Neuronal stem cell (in vitro differentiated cells): Measurements from ENCODE around the gene MAGT1.
"Not testable (repeated sequence)": the region's sequence is repeated elsewhere in the genome, so short reads cannot be mapped to it uniquely, and the experiment has no call there.

Source experiments
- DNase-seq: peaks from one replicate; pipeline ENCODE4 v3.0.0-alpha.2; 2013; ENCODE audit warnings: low spot score
- H2AFZ ChIP-seq: one replicate; pipeline ENCODE4 v1.6.1; 2013; ENCODE audit warnings: mild to moderate bottlenecking, low read length, inconsistent platforms
- H2AK5ac ChIP-seq: 2 replicates; pipeline ENCODE4 v1.6.1; 2013; ENCODE audit warnings: low read depth, mild to moderate bottlenecking, inconsistent platforms, low read length, moderate library complexity, mixed read lengths
- H2BK120ac ChIP-seq: 2 replicates; pipeline ENCODE4 v1.6.1; 2013; ENCODE audit warnings: low read depth, mild to moderate bottlenecking, inconsistent platforms, low read length, moderate library complexity, mixed read lengths
- H2BK12ac ChIP-seq: one replicate; pipeline ENCODE4 v1.6.1; 2013; ENCODE audit warnings: low read length, inconsistent platforms
- H2BK15ac ChIP-seq: 2 replicates; pipeline ENCODE4 v1.6.1; 2013; ENCODE audit warnings: mild to moderate bottlenecking, low read length, inconsistent platforms, mixed read lengths
- H2BK5ac ChIP-seq: one replicate; pipeline ENCODE4 v1.6.1; 2013; ENCODE audit warnings: inconsistent platforms, mild to moderate bottlenecking, low read length, moderate library complexity
- H3K14ac ChIP-seq: one replicate; pipeline ENCODE4 v1.6.1; 2013; ENCODE audit warnings: low read length, inconsistent platforms
- H3K18ac ChIP-seq: 2 replicates; pipeline ENCODE4 v1.6.1; 2013; ENCODE audit warnings: low read length, inconsistent platforms
- H3K23ac ChIP-seq: 2 replicates; pipeline ENCODE4 v1.6.1; 2013; ENCODE audit warnings: low read depth, mild to moderate bottlenecking, mixed read lengths, low read length, inconsistent platforms; ENCODE audit not compliant: poor library complexity
- H3K27ac ChIP-seq: replicated peaks from 3 replicates; pipeline ENCODE4 v1.5.1; 2013; ENCODE audit warnings: low read length, inconsistent platforms
- H3K27me3 ChIP-seq, 3 experiments: 2 replicates each; pipeline ENCODE4 v1.6.1; 2013; ENCODE audit warnings: low read length in 3 of 3, mild to moderate bottlenecking in 2 of 3, inconsistent platforms in 1 of 3, low read depth in 1 of 3, mixed read lengths in 1 of 3, moderate library complexity in 1 of 3; ENCODE audit not compliant: control insufficient read depth in 3 of 3, insufficient read depth in 3 of 3
- H3K36me3 ChIP-seq, 2 donors: replicated peaks in 1 of 2; 2 replicates each; pipeline ENCODE4 v1.6.1; 2013; ENCODE audit warnings: low read length in 2 of 2; ENCODE audit not compliant: control insufficient read depth in 2 of 2, insufficient read depth in 2 of 2
- H3K4ac ChIP-seq: 2 replicates; pipeline ENCODE4 v1.6.1; 2013; ENCODE audit warnings: inconsistent platforms, mild to moderate bottlenecking, low read length, moderate library complexity
- H3K4me1 ChIP-seq, 2 donors: 1 replicate in 1 of 2; 2 replicates in 1 of 2; pipeline ENCODE4 v1.6.1; 2013; ENCODE audit warnings: low read length in 2 of 2, low read depth in 1 of 2; ENCODE audit not compliant: control insufficient read depth in 2 of 2, insufficient read depth in 1 of 2
- H3K4me2 ChIP-seq: one replicate; pipeline ENCODE4 v1.6.1; 2013; ENCODE audit warnings: mild to moderate bottlenecking, low read length, inconsistent platforms; ENCODE audit not compliant: insufficient read depth, poor library complexity, severe bottlenecking
- H3K4me3 ChIP-seq, 2 donors: 2 replicates each; pipeline ENCODE4 v1.5.1; 2013; ENCODE audit warnings: low read length in 2 of 2, mild to moderate bottlenecking in 2 of 2, inconsistent platforms in 1 of 2, moderate library complexity in 1 of 2
- H3K79me1 ChIP-seq: one replicate; pipeline ENCODE4 v1.6.1; 2013; ENCODE audit warnings: low read depth, mild to moderate bottlenecking, inconsistent platforms, low read length, moderate library complexity
- H3K9ac ChIP-seq: one replicate; pipeline ENCODE4 v1.6.1; 2013; ENCODE audit warnings: mild to moderate bottlenecking, low read depth, low read length, inconsistent platforms; ENCODE audit not compliant: poor library complexity
- H3K9me3 ChIP-seq, 2 donors: replicated peaks in 1 of 2; 2 replicates each; pipeline versions ENCODE3 to v1.6.1; 2013; ENCODE audit warnings: low read length in 2 of 2, mild to moderate bottlenecking in 2 of 2, inconsistent platforms in 1 of 2, low read depth in 1 of 2, mixed read lengths in 1 of 2, moderate library complexity in 1 of 2; ENCODE audit not compliant: control insufficient read depth in 2 of 2, insufficient read depth in 1 of 2
- H4K8ac ChIP-seq: one replicate; pipeline ENCODE4 v1.6.1; 2013; ENCODE audit warnings: low read depth, mild to moderate bottlenecking, inconsistent platforms, low read length, moderate library complexity
- H4K91ac ChIP-seq: one replicate; pipeline ENCODE4 v1.6.1; 2013; ENCODE audit warnings: low read length, low read depth, mild to moderate bottlenecking, inconsistent platforms; ENCODE audit not compliant: poor library complexity
- WGBS, 2 donors: extraction: QIAGEN DNeasy Blood & Tissue Kit; methylation state at CpG; one replicate each; pipeline ENCODE4 v1.1.7; 2013; ENCODE audit warnings: missing lambda C conversion rate in 2 of 2, mixed read lengths in 1 of 2; ENCODE audit not compliant: insufficient read length in 2 of 2, insufficient replicate concordance in 1 of 2; ENCODE audit errors: extremely low coverage in 2 of 2; 5-methylcytosine and 5-hydroxymethylcytosine counted together

MAGT1 gene

DNA sequence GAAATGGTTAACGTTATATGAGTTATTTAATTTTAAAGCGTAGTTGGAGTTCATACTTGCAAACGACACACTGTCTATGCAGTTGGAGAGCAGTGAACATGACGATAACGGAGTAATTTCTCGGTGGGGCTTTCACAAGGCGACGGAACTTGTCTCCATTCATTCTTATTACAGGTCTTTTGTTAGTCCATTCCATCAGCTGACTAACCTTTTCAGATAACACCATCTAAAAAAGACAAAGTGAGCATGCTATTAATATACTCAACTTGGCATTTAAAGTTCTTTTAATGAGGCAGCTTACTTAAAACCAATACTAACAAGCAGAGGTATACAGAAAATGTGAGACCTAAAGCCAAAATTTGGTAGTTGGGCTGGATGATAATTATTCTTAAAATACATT is 19.9 kb downstream of the MAGT1 start:
- Histone ChIP-seq H4K91ac (no peak overlapping the region), H3K27ac (no peak overlapping the region), H3K36me3 (peaks cover 0 to 34% of the 10 kb centered on the region in 2 donors), H3K23ac (no peak overlapping the region), H2BK12ac (no peak overlapping the region), H3K9ac (no peak overlapping the region), H3K79me1 (peaks cover 2% of the 10 kb centered on the region), H3K14ac (no peak overlapping the region), H3K18ac (no peak overlapping the region), H3K4me2 (no peak overlapping the region), H3K4me1 (no peaks in the 10 kb centered on the region), H2AK5ac (no peak overlapping the region), H3K4ac (no peak overlapping the region), H3K4me3 (no peak overlapping the region), H2AFZ (no peak overlapping the region), H3K9me3 (no peaks in the 10 kb centered on the region), H2BK15ac (no peak overlapping the region), H3K27me3 (no peaks in the 10 kb centered on the region), H2BK120ac (no peak overlapping the region), H2BK5ac (no peak overlapping the region), H4K8ac (no peak overlapping the region)
- no peak for DNase-seq
- WGBS, 2 donors, result no CpG with 5 or more reads among the region's 8 CpGs

DNA sequence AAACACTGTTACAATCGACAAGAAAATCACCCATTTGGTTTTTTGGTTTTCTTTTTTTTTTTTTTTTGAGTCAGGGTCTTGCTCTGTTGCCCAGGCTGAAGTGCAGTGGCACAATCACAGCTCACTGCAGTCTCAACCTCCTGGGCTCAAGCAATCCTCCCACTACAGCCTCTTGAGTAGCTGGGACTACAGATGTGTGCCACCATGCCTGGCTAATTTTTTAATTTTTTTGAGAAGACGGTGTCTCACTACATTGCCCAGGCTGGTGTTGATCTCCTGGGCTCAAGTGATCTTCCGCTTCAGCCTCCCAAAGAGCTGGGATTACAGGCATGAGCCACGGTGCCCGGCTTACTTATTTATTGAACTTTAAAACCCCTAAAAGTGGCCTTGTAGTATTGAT is 63.7 kb downstream of the MAGT1 start:
- H3K18ac ChIP-seq, H2AFZ ChIP-seq, H3K4me3 ChIP-seq, H3K9ac ChIP-seq, H3K4ac ChIP-seq, H3K23ac ChIP-seq, H2BK120ac ChIP-seq, H3K4me1 ChIP-seq, H3K14ac ChIP-seq, H2AK5ac ChIP-seq, H3K79me1 ChIP-seq, H3K4me2 ChIP-seq, H4K91ac ChIP-seq, H3K9me3 ChIP-seq, H2BK12ac ChIP-seq, H2BK15ac ChIP-seq, H2BK5ac ChIP-seq, DNase-seq, H3K27ac ChIP-seq, H4K8ac ChIP-seq, H3K27me3 ChIP-seq: not testable (repeated sequence)
- WGBS, 2 donors, result no CpG with 5 or more reads among the region's 5 CpGs
- peaks cover 0 to 20% of the 10 kb centered on the region in 2 donors for H3K36me3 ChIP-seq

DNA sequence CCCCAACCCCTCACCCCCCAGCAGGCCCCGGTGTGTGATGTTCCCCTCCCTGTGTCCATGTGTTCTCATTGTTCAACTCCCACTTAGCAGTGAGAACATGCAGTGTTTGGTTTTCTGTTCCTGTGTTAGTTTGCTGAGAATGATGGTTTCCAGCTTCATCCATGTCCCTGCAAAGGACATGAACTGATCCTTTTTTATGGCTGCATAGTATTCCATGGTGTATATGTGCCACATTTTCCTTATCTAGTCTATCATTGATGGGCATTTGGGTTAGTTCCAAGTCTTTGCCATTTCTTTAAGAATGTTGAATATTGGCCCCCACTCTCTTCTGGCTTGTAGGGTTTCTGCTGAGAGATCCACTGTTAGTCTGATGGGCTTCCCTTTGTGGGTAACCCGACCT is 73.2 kb downstream of the MAGT1 start:
- not testable (repeated sequence) for H2BK12ac ChIP-seq, DNase-seq, H3K18ac ChIP-seq, H2BK120ac ChIP-seq, H2AK5ac ChIP-seq, H3K4me1 ChIP-seq, H3K27me3 ChIP-seq, H2BK5ac ChIP-seq, H2BK15ac ChIP-seq, H4K91ac ChIP-seq, H3K14ac ChIP-seq, H3K23ac ChIP-seq, H3K79me1 ChIP-seq, H3K9me3 ChIP-seq, H3K9ac ChIP-seq, H3K4ac ChIP-seq, H3K4me2 ChIP-seq, H3K36me3 ChIP-seq, H3K4me3 ChIP-seq, H2AFZ ChIP-seq, H3K27ac ChIP-seq, H4K8ac ChIP-seq
- WGBS, 2 donors, result no CpG with 5 or more reads among the region's 2 CpGs

DNA sequence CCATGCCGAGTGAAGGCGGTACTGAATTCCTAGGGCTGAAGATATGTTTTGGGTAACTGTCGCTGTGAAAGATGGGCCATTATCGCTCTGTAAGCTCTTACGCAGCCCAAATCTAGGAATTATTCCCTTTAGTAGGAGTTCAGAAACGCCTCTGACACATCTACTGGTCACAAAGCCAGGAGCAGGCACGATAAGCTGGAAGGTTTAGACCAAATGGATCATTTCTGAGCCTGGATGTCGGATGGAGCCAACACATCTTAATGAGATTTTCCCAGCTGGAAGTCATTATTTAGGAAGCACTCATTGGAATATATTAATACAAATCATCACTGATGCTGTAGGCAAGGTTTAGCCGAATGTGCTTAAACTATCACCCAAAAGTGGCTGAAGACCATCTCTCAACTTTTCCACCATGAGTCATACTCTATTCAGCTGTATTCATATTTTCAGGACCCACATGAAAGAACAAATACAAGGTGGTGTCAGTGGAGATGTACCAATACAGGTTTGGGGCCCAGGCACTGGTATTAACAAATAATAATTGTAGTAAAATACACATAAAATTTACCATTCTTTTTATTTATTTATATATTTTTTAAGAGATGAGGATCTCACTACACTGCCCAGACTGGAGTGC is 75.0 kb downstream of the MAGT1 start:
- H3K36me3 ChIP-seq, result peaks cover 0 to 4% of the 10 kb centered on the region in 2 donors
- H3K23ac ChIP-seq, result no peak overlapping the region
- no peak overlapping the region for H2BK120ac ChIP-seq
- H3K4me2 ChIP-seq, result no peak overlapping the region
- no peak overlapping the region for H4K8ac ChIP-seq
- no CpG with 5 or more reads among the region's 9 CpGs for WGBS, 2 donors
- H2AFZ ChIP-seq, result no peak overlapping the region
- H2BK5ac ChIP-seq, result no peak overlapping the region
- H3K4me1 ChIP-seq, result no peaks in the 10 kb centered on the region
- H3K4me3 ChIP-seq, result no peak overlapping the region
- H3K79me1 ChIP-seq, result no peaks in the 10 kb centered on the region
- H2BK12ac ChIP-seq, result no peak overlapping the region
- H3K14ac ChIP-seq, result no peak overlapping the region
- no peaks in the 10 kb centered on the region for H3K9me3 ChIP-seq
- no peak overlapping the region for H3K27ac ChIP-seq
- H2AK5ac ChIP-seq, result no peak overlapping the region
- H3K4ac ChIP-seq, result no peak overlapping the region
- no peak overlapping the region for H3K18ac ChIP-seq
- H3K9ac ChIP-seq, result no peak overlapping the region
- no peak overlapping the region for H4K91ac ChIP-seq
- no peak for DNase-seq
- H3K27me3 ChIP-seq, result no peaks in the 10 kb centered on the region
- no peak overlapping the region for H2BK15ac ChIP-seq
